HL-60 (cell line): Measurements from ENCODE around the gene ZNF638.

ENCODE experiments used
- DNase-seq, 2 experiments: peaks; one replicate each; pipeline ENCODE4 v3.0.0-alpha.2; 2010 to 2020; ENCODE audit warnings: low read depth in 1 of 2, low spot score in 1 of 2
- H3K27ac ChIP-seq: fragments of 250-450 bp; sonication (Bioruptor Pico); replicated peaks from 2 replicates; pipeline ENCODE4 v1.5.1; 2020; ENCODE audit warnings: mild to moderate bottlenecking, moderate library complexity
- H3K27me3 ChIP-seq: fragments of 250-450 bp; sonication (Bioruptor Pico); 2 replicates; pipeline ENCODE4 v1.5.1; 2021; ENCODE audit warnings: mild to moderate bottlenecking, moderate library complexity; ENCODE audit not compliant: insufficient read depth, poor library complexity, severe bottlenecking
- H3K4me3 ChIP-seq: replicated peaks from 2 replicates; pipeline ENCODE4 v1.5.1; 2011; ENCODE audit warnings: mild to moderate bottlenecking, control low read depth, low read length; ENCODE audit not compliant: insufficient read depth
- CTCF ChIP-seq: IDR thresholded peaks from one replicate; pipeline ENCODE4 v1.5.1; 2011; ENCODE audit warnings: low read length, control low read depth, inconsistent platforms; ENCODE audit not compliant: insufficient read depth
- GABPA ChIP-seq: IDR thresholded peaks from 2 replicates; pipeline ENCODE4 v1.6.1; 2012; ENCODE audit warnings: low read depth
- POLR2AphosphoS5 ChIP-seq: IDR thresholded peaks from 2 replicates; pipeline ENCODE4 v1.6.1; 2012; ENCODE audit warnings: low read depth
- REST ChIP-seq: IDR thresholded peaks from 2 replicates; pipeline ENCODE4 v1.6.1; 2012; ENCODE audit warnings: low read depth; ENCODE audit not compliant: insufficient replicate concordance
- SPI1 ChIP-seq: IDR thresholded peaks from 2 replicates; pipeline ENCODE4 v1.6.1; 2012; ENCODE audit warnings: low read depth, mild to moderate bottlenecking, borderline replicate concordance

ZNF638 gene

GRCh38 chr2:71362447-71362846 is 30.9 kb downstream of the ZNF638 start:
- H3K27ac ChIP-seq: no peak overlapping the region
- no peaks in the 10 kb centered on the region for H3K27me3 ChIP-seq
- H3K4me3 ChIP-seq: no peak overlapping the region
- TF ChIP-seq CTCF: no peak
- no peak for TF ChIP-seq POLR2AphosphoS5
- no peak for TF ChIP-seq SPI1
- no peak for TF ChIP-seq GABPA
- TF ChIP-seq REST: no peak
- no peak for DNase-seq

GRCh38 chr2:71370015-71370414 is 38.4 kb downstream of the ZNF638 start:
- Histone ChIP-seq H3K4me3 (no peak overlapping the region), H3K27ac (no peak overlapping the region), H3K27me3 (no peaks in the 10 kb centered on the region)
- no peak for DNase-seq
- TF ChIP-seq CTCF: no peak
- no peak for TF ChIP-seq REST
- TF ChIP-seq GABPA: no peak
- TF ChIP-seq SPI1: no peak
- no peak for TF ChIP-seq POLR2AphosphoS5

GRCh38 chr2:71372042-71372441 is 40.5 kb downstream of the ZNF638 start:
- Histone ChIP-seq H3K4me3 (no peak overlapping the region), H3K27me3 (no peaks in the 10 kb centered on the region), H3K27ac (no peak overlapping the region)
- TF ChIP-seq CTCF: no peak
- TF ChIP-seq REST: no peak
- TF ChIP-seq GABPA: no peak
- no peak for TF ChIP-seq SPI1
- TF ChIP-seq POLR2AphosphoS5: no peak
- no peak for DNase-seq
